GM12878 (cell line): ENCODE results near the gene TFR2. TPM values are rescaled to one million over a fixed set of nuclear protein-coding genes. Genes with fewer than 3 reads are reported as not detected.

Experiments used
- BHLHE40 ChIP-seq, 2 experiments: fragments of 450-650 bp in 1 of 2; IDR thresholded peaks; 2 replicates each; pipeline ENCODE4 v1.6.1; 2011 to 2017; ENCODE audit warnings: low read depth in 2 of 2, borderline replicate concordance in 1 of 2, improper control_type of control experiment in 1 of 2, low read length in 1 of 2, mild to moderate bottlenecking in 1 of 2
- BMI1 ChIP-seq: fragments of 450-650 bp; IDR thresholded peaks from 2 replicates; pipeline ENCODE4 v1.6.1; 2016; ENCODE audit warnings: mild to moderate bottlenecking, moderate library complexity, borderline replicate concordance
- CBFB ChIP-seq: IDR thresholded peaks from 2 replicates; pipeline ENCODE4 v1.6.1; 2016; ENCODE audit warnings: antibody characterized with exemption, low read depth
- CBX3 ChIP-seq: fragments of 200-600 bp; sonication (generic); IDR thresholded peaks from 2 replicates; pipeline ENCODE4 v1.6.1; 2016; ENCODE audit warnings: low read depth, borderline replicate concordance
- CREM ChIP-seq: IDR thresholded peaks from 2 replicates; pipeline ENCODE4 v1.6.1; 2014; ENCODE audit warnings: antibody characterized with exemption, low read depth
- CTCF ChIP-seq, 3 experiments: IDR thresholded peaks in 2 of 3; conservative IDR thresholded peaks in 1 of 3; 2 replicates each; pipeline ENCODE4 v1.5.1; 2011; ENCODE audit warnings: low read depth in 3 of 3, low read length in 3 of 3, mild to moderate bottlenecking in 3 of 3, control low read depth in 2 of 3, moderate library complexity in 2 of 3, inconsistent platforms in 1 of 3, mixed read lengths in 1 of 3; ENCODE audit not compliant: control insufficient read depth in 2 of 3, insufficient read depth in 1 of 3; ENCODE audit errors: extremely low read depth in 1 of 3
- CUX1 ChIP-seq: IDR thresholded peaks from 2 replicates; pipeline ENCODE4 v1.6.1; 2012; ENCODE audit warnings: improper control_type of control experiment, low read depth, low read length; ENCODE audit not compliant: insufficient replicate concordance
- EGR1 ChIP-seq, 2 experiments: IDR thresholded peaks; 1 replicate in 1 of 2; 2 replicates in 1 of 2; pipeline ENCODE4 v1.6.1; 2011 to 2012; ENCODE audit warnings: low read depth in 2 of 2, low read length in 2 of 2, borderline replicate concordance in 1 of 2, mild to moderate bottlenecking in 1 of 2, moderate library complexity in 1 of 2
- EP300 ChIP-seq, 2 experiments: fragments of 150-350 bp in 1 of 2; IDR thresholded peaks; 2 replicates each; pipeline ENCODE4 v1.6.1; 2011 to 2012; ENCODE audit warnings: low read depth in 2 of 2, low read length in 2 of 2, borderline replicate concordance in 1 of 2, improper control_type of control experiment in 1 of 2, inconsistent platforms in 1 of 2; ENCODE audit not compliant: control insufficient read depth in 1 of 2
- EZH2 ChIP-seq: IDR thresholded peaks from 2 replicates; pipeline ENCODE4 v1.6.1; 2012; ENCODE audit warnings: low read depth, mild to moderate bottlenecking, control low read depth, inconsistent platforms, low read length, borderline replicate concordance; ENCODE audit not compliant: control insufficient read depth
- FOXM1 ChIP-seq: IDR thresholded peaks from 2 replicates; pipeline ENCODE4 v1.6.1; 2012; ENCODE audit warnings: low read depth, mild to moderate bottlenecking, inconsistent platforms, low read length, moderate library complexity
- IKZF1 ChIP-seq: fragments of 450-650 bp; conservative IDR thresholded peaks from 2 replicates; pipeline ENCODE4 v1.6.1; 2017; ENCODE audit warnings: antibody characterized with exemption, mild to moderate bottlenecking
- IKZF2 ChIP-seq, 2 experiments: fragments of 450-650 bp; IDR thresholded peaks; 2 replicates each; pipeline ENCODE4 v1.6.1; 2017; ENCODE audit warnings: mild to moderate bottlenecking in 2 of 2, moderate library complexity in 2 of 2
- MYC ChIP-seq: IDR thresholded peaks from 2 replicates; pipeline ENCODE4 v1.6.1; 2011; ENCODE audit warnings: mild to moderate bottlenecking, low read length, moderate library complexity, inconsistent platforms; ENCODE audit not compliant: insufficient read depth, insufficient replicate concordance, insufficient read length, severe bottlenecking
- NFIC ChIP-seq: IDR thresholded peaks from 2 replicates; pipeline ENCODE4 v1.6.1; 2012; ENCODE audit warnings: low read depth, mild to moderate bottlenecking, inconsistent platforms, low read length, moderate library complexity
- NFYB ChIP-seq: IDR thresholded peaks from 2 replicates; pipeline ENCODE4 v1.6.1; 2011; ENCODE audit warnings: low read depth, mild to moderate bottlenecking, low read length, improper control_type of control experiment, moderate library complexity; ENCODE audit not compliant: insufficient read depth
- PAX5 ChIP-seq: IDR thresholded peaks from 2 replicates; pipeline ENCODE4 v1.6.1; 2011; ENCODE audit warnings: low read depth, low read length, borderline replicate concordance
- POLR2AphosphoS2 ChIP-seq: IDR thresholded peaks from 2 replicates; pipeline ENCODE4 v1.6.1; 2011; ENCODE audit warnings: low read depth, mild to moderate bottlenecking, low read length, improper control_type of control experiment, moderate library complexity
- POLR2AphosphoS5 ChIP-seq: IDR thresholded peaks from 2 replicates; pipeline ENCODE4 v1.6.1; 2011; ENCODE audit warnings: mild to moderate bottlenecking, low read length, inconsistent platforms
- RAD51 ChIP-seq: fragments of 450-650 bp; IDR thresholded peaks from 2 replicates; pipeline ENCODE4 v1.6.1; 2016; ENCODE audit warnings: moderate library complexity, mild to moderate bottlenecking, inconsistent platforms
- SIX5 ChIP-seq: IDR thresholded peaks from 2 replicates; pipeline ENCODE4 v1.6.1; 2011; ENCODE audit warnings: mild to moderate bottlenecking, low read depth, low read length, moderate library complexity; ENCODE audit not compliant: severe bottlenecking
- SMC3 ChIP-seq: IDR thresholded peaks from 2 replicates; pipeline ENCODE4 v1.6.1; 2011; ENCODE audit warnings: low read length, improper control_type of control experiment, borderline replicate concordance
- SREBF1 ChIP-seq: IDR thresholded peaks from 2 replicates; pipeline ENCODE4 v1.6.1; 2012; ENCODE audit warnings: mild to moderate bottlenecking, low read length
- polyA plus RNA-seq, 11 experiments: library from polyadenylated mRNA; depleted of rRNA in 4 of 11; unstranded in 6 of 11; stranded (reverse) in 5 of 11; fragments of >200 nt; fragmentation: Nextera tagmentation in 4 of 11; fragmentation: Illumina TruSeq in 1 of 11; extraction: Ambion mirVana in 4 of 11; extraction: Trizol in 1 of 11; gene quantifications; 1 replicate in 1 of 11; 2 replicates in 10 of 11; pipeline versions ENCODE4 v1.2.1 to v1.2.3, GENCODE V29; 2011 to 2016; ENCODE audit warnings: inconsistent platforms in 2 of 11, missing spikeins in 2 of 11, low read depth in 1 of 11
- total RNA-seq, 4 experiments: library from RNA; depleted of rRNA in 3 of 4; stranded (reverse); fragments of >200 nt in 3 of 4; fragmentation: Illumina TruSeq in 1 of 4; extraction: Trizol in 1 of 4; gene quantifications; 2 replicates each; pipeline versions ENCODE4 v1.2.1 to v1.2.3, GENCODE V29; 2013 to 2021

The TFR2 gene
- total and polyA plus RNA-seq, 10 of the 15 experiments (the other 5 are each of a cell fraction or from before 2014, with no cell fraction given), result 0.30 to 7.2 (median 1.8) TPM

GRCh38 chr7:100675581-100676350 is 34.4 kb upstream of the TFR2 start (continued):
- TF ChIP-seq NFYB, result 0 out of 2 replicates have a peak, but pooled peaks have one; percentile 20
- peak; percentile 93 for TF ChIP-seq BMI1
- TF ChIP-seq BHLHE40 (IDR thresholded peaks at IDR 0.05; ENCODE audit: borderline replicate concordance in 1 of 2, low read depth in 2 of 2, low read length in 1 of 2), result peak in 1 of 2 experiments; percentile 20; a peak in 1 of 4 replicates
- no peak for TF ChIP-seq CBX3
- no peak for TF ChIP-seq FOXM1
- TF ChIP-seq IKZF2 (IDR thresholded peaks at IDR 0.05), result no peak; a peak in 1 of 4 replicates
- TF ChIP-seq SMC3, result no peak
- 0 out of 2 replicates have a peak, but pooled peaks have one; percentile 34 for TF ChIP-seq CBFB
- no peak for TF ChIP-seq CTCF (IDR thresholded peaks at IDR 0.05 in 2 of 3, conservative IDR thresholded peaks at IDR 0.05 in 1 of 3; ENCODE audit: control insufficient read depth in 2 of 3, extremely low read depth in 1 of 3, insufficient read depth in 1 of 3, low read depth in 3 of 3, low read length in 3 of 3)
- TF ChIP-seq CREM, result no peak
- no peak for TF ChIP-seq SIX5
- TF ChIP-seq POLR2AphosphoS5, result no peak
- peak in 1 of 2 experiments; percentile 67; a peak in 2 of 3 replicates for TF ChIP-seq EGR1 (IDR thresholded peaks at IDR 0.05; ENCODE audit: borderline replicate concordance in 1 of 2, low read depth in 2 of 2, low read length in 2 of 2)
- TF ChIP-seq NFIC, result no peak
- no peak for TF ChIP-seq RAD51
- no peak for TF ChIP-seq SREBF1
- no peak for TF ChIP-seq PAX5
- TF ChIP-seq EP300 (IDR thresholded peaks at IDR 0.05; ENCODE audit: borderline replicate concordance in 1 of 2, control insufficient read depth in 1 of 2, low read depth in 2 of 2, low read length in 2 of 2), result no peak
- no peak for TF ChIP-seq POLR2AphosphoS2
- peak; percentile 89 for TF ChIP-seq IKZF1
- TF ChIP-seq EZH2, result no peak
- no peak for TF ChIP-seq CUX1
- TF ChIP-seq MYC, result no peak
